Adrenal gland (tissue), 19 donors: Measurements from ENCODE around the gene MDGA2. TPM values are rescaled to one million over a fixed set of nuclear protein-coding genes. Genes with fewer than 3 reads are reported as not detected.
A peak's percentile ranks its signal among the peaks of the same experiment; 100 is the strongest.

Experiments used
- DNase-seq, 7 donors: peaks; one replicate each; pipeline ENCODE4 v3.0.0-alpha.2; 2019 to 2020
- H3K27ac ChIP-seq, 5 donors: fragments of 200-600 bp; sonication (generic) in 4 of 5; 1 replicate in 3 of 5; 2 replicates in 2 of 5; pipeline versions ENCODE4 v1.5.1 to v1.8.0; 2016 to 2020; ENCODE audit warnings: mild to moderate bottlenecking in 1 of 5
- H3K27me3 ChIP-seq: fragments of 200-600 bp; 2 replicates; pipeline ENCODE4 v1.8.0; 2021
- H3K36me3 ChIP-seq, 2 donors: fragments of 200-600 bp; replicated peaks in 1 of 2; 1 replicate in 1 of 2; 2 replicates in 1 of 2; pipeline versions ENCODE4 v1.5.1 to v1.8.0; 2018 to 2022
- H3K4me1 ChIP-seq, 2 donors: fragments of 200-600 bp; replicated peaks in 1 of 2; 1 replicate in 1 of 2; 2 replicates in 1 of 2; pipeline versions ENCODE4 v1.5.1 to v1.8.0; 2018 to 2021
- H3K4me3 ChIP-seq, 4 donors: fragments of 200-600 bp; sonication (generic) in 3 of 4; one replicate each; pipeline ENCODE4 v1.5.1; 2016 to 2018
- H3K9me3 ChIP-seq, 3 donors: fragments of 200-600 bp; sonication (generic) in 1 of 3; replicated peaks in 1 of 3; 1 replicate in 2 of 3; 2 replicates in 1 of 3; pipeline versions ENCODE4 v1.5.1 to v1.8.0; 2016 to 2021
- POLR2A ChIP-seq, 2 donors: fragments of 450-650 bp; IDR thresholded peaks; one replicate each; pipeline ENCODE4 v1.6.1; 2017; ENCODE audit warnings: antibody characterized with exemption in 2 of 2, mild to moderate bottlenecking in 2 of 2, moderate library complexity in 1 of 2
- WGBS, 4 donors: extraction: QIAGEN DNeasy Blood & Tissue Kit in 2 of 4; methylation state at CpG; one replicate each; pipeline versions ENCODE4 v1.1.5 to v1.1.7; 2013 to 2017; 5-methylcytosine and 5-hydroxymethylcytosine counted together
- intact Hi-C, 2 donors: fragments of 100-400 bp; cut with DNase I; formaldehyde crosslinking; loops; one replicate each; pipeline versions ENCODE4 v1.14.1 to v1.15.0; 2022 to 2023
- long read RNA-seq, 10 donors: library from polyadenylated mRNA in 3 of 10; unstranded in 2 of 10; stranded (forward) in 1 of 10; transcript quantifications; one replicate each; pipeline ENCODE4 v2.0.0 and lab custom pipeline, GENCODE V29; 2021 to 2026
- polyA plus RNA-seq, 3 donors: library from polyadenylated mRNA; stranded (reverse); fragments of 200-250 nt in 2 of 3; fragments of 350-450 nt in 1 of 3; fragmentation: Illumina TruSeq in 1 of 3; extraction: RNeasy Lipid Tissue Mini Kit (QIAGEN cat#74804) in 1 of 3; gene quantifications; one replicate each; pipeline ENCODE4 v1.2.3, GENCODE V29; 2013 to 2014
- total RNA-seq, 9 donors: library from RNA; depleted of rRNA in 4 of 9; stranded (reverse); fragments of >200 nt in 4 of 9; fragments of 120-200 nt in 1 of 9; fragmentation: NEBNext Ultra II Directional in 1 of 9; extraction: Animal tissue kit (Norgen Biotek cat#: 25700) in 1 of 9; gene quantifications; one replicate each; pipeline versions ENCODE4 v1.1.0 to v1.2.4, GENCODE V29; 2013 to 2023
- TF ChIP-seq, protein P1 (sequence below), 6 experiments: fragments of 450-650 bp in 4 of 6; fragments of 200-600 bp in 2 of 6; sonication (generic) in 1 of 6; IDR thresholded peaks; 1 replicate in 5 of 6; 2 replicates in 1 of 6; pipeline versions ENCODE4 v1.5.1 to v1.8.0; 2016 to 2021; ENCODE audit warnings: antibody characterized with exemption in 6 of 6, mild to moderate bottlenecking in 2 of 6, moderate library complexity in 1 of 6
- donor health status: healthy with polysubstance abuse.
- donor health status: Bipolar disorder and iron deficiency.
- donor health status: DM: yes; HTN: yes; CAD: no.
- donor health status: DM: no; HTN: no; CAD: no.
- donor health status: DM: no; HTN: no; CAD: no.
- donor health status: DM: yes; HTN: yes; CAD: no.

Gene MDGA2
- total RNA-seq (1 to 10 TPM in 1 of 9 donors, under 1 TPM in 3, not detected in 5; 0.14 to 3.5 (median 0.42) TPM), polyA plus RNA-seq (under 1 TPM; 0.08 to 0.35 (median 0.10) TPM)
- long read RNA-seq, donor 1: 0 reads
- long read RNA-seq, donor 2: 0 reads
- long read RNA-seq, donor 3: 0 reads
- long read RNA-seq, donor 4: 0 reads
- long read RNA-seq, donor 5: 0 reads
- long read RNA-seq, donor 6, partial matches to known transcripts: 0 of 2 reads
- long read RNA-seq, donor 6, other reads (novel, unspliced or antisense): 2 of 2 reads
- long read RNA-seq, donor 7: 0 reads
- long read RNA-seq, donor 8: 0 reads
- long read RNA-seq, donor 9: 0 reads
- long read RNA-seq, donor 10: 0 reads

DNA sequence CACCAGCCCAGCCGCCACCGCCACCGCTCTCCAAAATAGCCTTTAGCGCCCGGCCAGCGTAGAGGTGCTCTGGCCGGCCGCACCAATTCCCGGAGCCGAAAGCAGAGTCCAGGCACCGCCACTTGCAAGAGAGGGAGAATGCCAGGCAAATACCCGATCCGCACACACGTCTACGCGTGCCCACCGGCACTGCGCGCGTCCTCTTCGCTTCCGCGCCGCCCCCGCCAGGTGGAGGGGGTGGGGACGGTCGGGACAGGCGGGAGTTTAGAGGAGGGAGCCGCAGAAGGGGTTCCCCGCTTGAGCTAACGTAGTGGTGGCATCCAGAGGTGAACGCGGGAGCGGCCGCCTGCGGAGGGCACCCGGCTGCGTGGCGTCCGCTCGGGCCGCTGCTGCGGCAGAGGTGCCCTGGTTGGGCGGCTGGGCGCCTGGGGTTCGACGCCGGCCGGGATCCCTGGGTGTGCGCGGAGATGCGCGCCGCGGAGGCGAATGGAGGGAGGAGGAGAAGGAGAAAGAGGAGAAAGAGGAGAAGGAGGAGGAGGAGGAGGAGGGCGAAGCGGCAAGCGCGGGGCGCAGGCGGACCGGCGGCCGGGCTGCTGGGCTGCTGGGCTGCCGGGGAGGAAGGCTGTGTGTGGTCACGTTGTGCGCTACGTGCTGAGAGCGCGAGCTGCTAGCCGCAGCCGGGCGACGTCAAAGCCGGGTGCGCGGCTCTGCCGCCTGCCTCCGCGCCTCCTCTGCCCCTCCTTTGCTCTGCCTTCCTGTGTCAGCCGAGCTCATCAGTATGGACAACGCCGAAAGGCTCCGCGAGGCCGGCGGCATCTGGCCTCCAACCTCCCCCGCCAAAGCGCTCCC is at the start of gene MDGA2:
Gene MDGA2, minus strand, starts transcription at position 140 of the 849 bp plus-strand sequence.
- DNase-seq: peak in 2 of 7 donors; percentile 19 to 64
- no peaks in the 10 kb centered on the region for H3K4me1 ChIP-seq
- intact Hi-C loops: no loop called here

DNA sequence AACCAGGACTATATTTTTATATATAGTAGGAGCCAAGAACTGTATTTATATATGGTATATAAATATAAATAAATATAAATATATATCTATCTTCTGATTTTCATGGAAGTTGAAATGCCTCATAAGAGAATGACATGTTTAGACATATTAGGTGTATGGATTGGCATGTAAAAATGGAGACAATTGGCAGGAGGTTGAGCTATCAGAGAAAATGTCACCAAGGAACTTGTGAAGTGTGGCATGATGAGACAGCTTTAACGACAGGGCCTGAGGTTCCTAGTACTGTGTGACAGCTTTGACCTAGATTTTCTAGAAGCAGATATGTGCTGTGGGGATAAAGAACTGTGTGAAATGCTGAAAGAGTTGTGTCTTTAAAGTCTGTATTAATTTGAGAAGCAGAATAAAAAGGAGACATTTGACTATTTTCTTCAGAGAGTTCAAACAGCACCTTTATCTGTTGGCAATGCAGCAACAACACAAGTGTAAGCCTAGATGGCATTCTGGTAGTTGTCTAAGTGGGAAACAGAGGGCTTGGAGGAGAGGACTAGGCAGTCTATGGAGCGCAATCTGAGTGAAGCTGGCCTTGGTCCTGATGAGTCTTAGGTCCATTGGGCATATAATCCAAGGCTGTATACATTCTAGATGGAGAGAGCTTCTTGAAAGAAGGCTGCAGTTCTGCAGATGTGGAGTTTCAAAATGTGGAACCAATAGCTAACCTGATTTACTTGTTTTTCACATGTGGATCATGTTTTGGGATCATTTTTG is 47.7 kb upstream of the MDGA2 start:
- Histone ChIP-seq H3K36me3 (no peaks in the 10 kb centered on the region), H3K4me1 (no peaks in the 10 kb centered on the region), H3K27me3 (no peaks in the 10 kb centered on the region), H3K27ac (no peak overlapping the region), H3K9me3 (no peaks in the 10 kb centered on the region), H3K4me3 (no peak overlapping the region)
- intact Hi-C loops: no loop called here
- DNase-seq: no peak
- 83 to 86% (median 84%) methylated on average over 2 of the region's 2 CpGs for WGBS, 4 donors
- no peak for TF ChIP-seq POLR2A (IDR thresholded peaks at IDR 0.05)
- TF ChIP-seq, protein P1, sequence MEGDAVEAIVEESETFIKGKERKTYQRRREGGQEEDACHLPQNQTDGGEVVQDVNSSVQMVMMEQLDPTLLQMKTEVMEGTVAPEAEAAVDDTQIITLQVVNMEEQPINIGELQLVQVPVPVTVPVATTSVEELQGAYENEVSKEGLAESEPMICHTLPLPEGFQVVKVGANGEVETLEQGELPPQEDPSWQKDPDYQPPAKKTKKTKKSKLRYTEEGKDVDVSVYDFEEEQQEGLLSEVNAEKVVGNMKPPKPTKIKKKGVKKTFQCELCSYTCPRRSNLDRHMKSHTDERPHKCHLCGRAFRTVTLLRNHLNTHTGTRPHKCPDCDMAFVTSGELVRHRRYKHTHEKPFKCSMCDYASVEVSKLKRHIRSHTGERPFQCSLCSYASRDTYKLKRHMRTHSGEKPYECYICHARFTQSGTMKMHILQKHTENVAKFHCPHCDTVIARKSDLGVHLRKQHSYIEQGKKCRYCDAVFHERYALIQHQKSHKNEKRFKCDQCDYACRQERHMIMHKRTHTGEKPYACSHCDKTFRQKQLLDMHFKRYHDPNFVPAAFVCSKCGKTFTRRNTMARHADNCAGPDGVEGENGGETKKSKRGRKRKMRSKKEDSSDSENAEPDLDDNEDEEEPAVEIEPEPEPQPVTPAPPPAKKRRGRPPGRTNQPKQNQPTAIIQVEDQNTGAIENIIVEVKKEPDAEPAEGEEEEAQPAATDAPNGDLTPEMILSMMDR (IDR thresholded peaks at IDR 0.05): no peak

More for the DNA sequence above, at the start of gene MDGA2:
- Histone ChIP-seq H3K4me3 (no peak within 1 kb of the TSS), H3K27me3 (peaks cover 16% of the 10 kb centered on the region), H3K9me3 (no peaks in the 10 kb centered on the region), H3K36me3 (no peaks in the 10 kb centered on the region), H3K27ac (no peak within 1 kb of the TSS)
- no peak for TF ChIP-seq POLR2A (IDR thresholded peaks at IDR 0.05)
- TF ChIP-seq, protein P1 (IDR thresholded peaks at IDR 0.05): no peak
- 1 to 7% (median 2%) methylated on average over 35 to 90 of the region's 90 CpGs for whole genome bisulfite sequencing, 4 donors

DNA sequence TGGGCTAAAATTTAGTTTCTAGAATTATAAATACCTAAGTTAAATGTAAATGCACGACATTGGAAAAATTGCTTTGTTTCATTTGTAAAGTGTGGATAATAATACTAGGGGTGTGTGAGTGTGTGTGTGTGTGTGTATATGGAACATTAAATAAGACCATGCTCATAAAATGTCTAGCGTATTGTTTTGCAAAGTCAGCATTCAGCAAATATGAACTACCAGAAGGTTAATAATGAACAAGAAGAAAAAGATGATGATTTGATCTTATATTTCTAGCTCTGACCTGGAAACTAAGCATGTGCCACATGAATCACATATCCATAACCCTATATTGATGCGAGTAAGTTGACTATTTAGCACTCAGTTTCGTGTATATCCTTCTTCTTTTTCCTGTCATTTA is 44.9 kb upstream of the MDGA2 start:
- Histone ChIP-seq H3K4me1 (no peaks in the 10 kb centered on the region), H3K36me3 (no peaks in the 10 kb centered on the region)
- TF ChIP-seq, protein P1 (IDR thresholded peaks at IDR 0.05): no peak
- no peak for TF ChIP-seq POLR2A (IDR thresholded peaks at IDR 0.05)

DNA sequence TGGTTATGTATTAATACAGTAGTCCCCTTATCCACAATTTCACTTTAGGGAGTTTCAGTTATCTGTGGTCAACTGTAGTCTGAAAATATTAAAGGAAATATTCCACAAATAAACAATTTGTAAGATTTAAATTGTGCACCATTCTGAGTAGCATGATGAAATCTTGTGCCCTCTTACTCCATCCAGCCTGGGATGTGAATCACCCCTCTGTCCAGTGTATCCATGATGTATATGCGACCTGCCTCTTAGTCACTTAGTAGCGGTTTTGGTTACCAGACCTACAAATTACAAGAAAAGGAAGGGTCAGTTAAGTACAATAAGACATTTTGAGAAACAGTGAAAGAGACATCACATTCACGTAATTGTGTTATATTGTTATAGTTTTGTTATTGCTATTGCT is 39.9 kb upstream of the MDGA2 start:
- DNase-seq: no peak
- WGBS, 4 donors: 75 to 84% (median 79%) methylated on average over 3 of the region's 3 CpGs
- Histone ChIP-seq H3K27me3 (no peaks in the 10 kb centered on the region), H3K36me3 (no peaks in the 10 kb centered on the region), H3K9me3 (no peaks in the 10 kb centered on the region), H3K4me3 (no peak overlapping the region), H3K4me1 (no peaks in the 10 kb centered on the region), H3K27ac (no peak overlapping the region)
- intact Hi-C loops: no loop called here
- TF ChIP-seq POLR2A (IDR thresholded peaks at IDR 0.05): no peak
- TF ChIP-seq, protein P1 (IDR thresholded peaks at IDR 0.05): no peak

More for the DNA sequence above, 44.9 kb upstream of the MDGA2 start:
- Histone ChIP-seq H3K27ac (no peak overlapping the region), H3K4me3 (no peak overlapping the region), H3K27me3 (no peaks in the 10 kb centered on the region), H3K9me3 (no peaks in the 10 kb centered on the region)
- WGBS, 4 donors: 78 to 85% (median 82%) methylated on average over 4 of the region's 4 CpGs
- no peak for DNase-seq
- intact Hi-C loops: no loop called here
